ENCODE measurements around the gene ING1.
"Not testable (repeated sequence)": the region's sequence is repeated elsewhere in the genome, so short reads cannot be mapped to it uniquely, and the experiment has no call there.

ING1 gene

GRCh38 chr13:110713642-110713952 lies at the start of gene ING1:
ING1 (plus strand) TSS chr13:110713700; CDS start chr13:110714150, 450 bp downstream.
- H3K4me1 Mint-ChIP-seq: peaks cover 19% of the 10 kb centered on the region
- peak within 1 kb of the TSS; percentile 96 for H3K27ac Mint-ChIP-seq
- H3K36me3 Mint-ChIP-seq: no peaks in the 10 kb centered on the region

DNA sequence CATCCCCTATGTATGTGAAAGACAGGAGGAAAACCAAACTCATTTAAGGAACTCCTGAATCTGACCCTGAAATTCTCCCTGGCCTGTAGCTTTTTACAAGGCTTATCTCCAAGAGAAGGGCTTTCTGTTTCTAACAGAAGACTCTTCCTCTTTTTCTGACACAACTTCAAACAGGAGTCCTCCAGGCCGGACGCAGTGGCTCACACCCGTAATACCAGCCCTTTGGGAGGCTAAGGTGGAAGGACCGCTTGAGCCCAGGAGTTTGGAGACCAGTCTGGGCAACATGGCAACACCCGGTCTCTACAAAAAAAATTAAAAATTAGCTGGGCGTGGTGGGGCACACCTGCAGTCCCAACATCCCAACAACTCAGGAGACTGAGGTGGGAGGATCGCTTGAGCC lies 49.5 kb upstream of the ING1 start:
- ATAC-seq (ENCODE audit: low read depth): no peak
- H3K4me3 Mint-ChIP-seq: no peak overlapping the region
- H3K4me1 Mint-ChIP-seq: peaks cover 35% of the 10 kb centered on the region
- H3K27me3 Mint-ChIP-seq: no peaks in the 10 kb centered on the region
- H3K27ac Mint-ChIP-seq: no peak overlapping the region
- H3K36me3 Mint-ChIP-seq: peaks cover 29% of the 10 kb centered on the region
- DNase-seq (ENCODE audit: low spot score in 2 of 2): no peak
- peaks cover 2% of the 10 kb centered on the region for H3K9me3 Mint-ChIP-seq

More at GRCh38 chr13:110713642-110713952, at the start of gene ING1:
- Mint-ChIP-seq H3K4me3 (peak within 1 kb of the TSS; percentile 100), H3K27me3 (no peaks in the 10 kb centered on the region), H3K9me3 (no peaks in the 10 kb centered on the region)
- no peak for DNase-seq (ENCODE audit: low spot score in 2 of 2)
- no peak for ATAC-seq (ENCODE audit: low read depth)

DNA sequence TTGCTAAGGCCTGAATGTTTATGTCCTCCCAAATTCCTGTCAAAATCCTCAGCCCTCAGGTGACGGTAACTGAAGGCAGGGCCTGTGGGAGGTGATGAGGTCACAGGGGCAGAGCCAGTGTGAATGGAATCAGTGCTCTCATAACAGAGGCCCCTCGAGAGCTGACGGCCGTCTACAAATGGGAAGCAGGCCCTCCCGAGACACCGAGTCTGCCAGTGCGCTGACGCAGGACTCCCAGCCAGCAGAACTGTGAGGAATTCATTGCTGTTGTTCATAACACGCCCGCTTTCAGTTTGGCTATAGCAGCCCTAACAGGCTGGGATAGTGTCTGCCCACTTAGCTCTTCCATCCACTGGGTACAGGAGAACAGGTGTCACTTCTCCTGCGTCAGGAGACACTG lies 48.8 kb upstream of the ING1 start:
- Mint-ChIP-seq H3K27ac (peak overlapping the region; percentile 90), H3K36me3 (peaks cover 29% of the 10 kb centered on the region), H3K27me3 (no peaks in the 10 kb centered on the region), H3K4me3 (no peak overlapping the region), H3K4me1 (peaks cover 32% of the 10 kb centered on the region), H3K9me3 (peaks cover 2% of the 10 kb centered on the region)
- no peak for ATAC-seq (ENCODE audit: low read depth)
- DNase-seq (ENCODE audit: low spot score in 2 of 2): no peak

GRCh38 chr13:110665491-110666254 lies 47.8 kb upstream of the ING1 start:
- peaks cover 29% of the 10 kb centered on the region for H3K4me1 Mint-ChIP-seq
- H3K27me3 Mint-ChIP-seq: no peaks in the 10 kb centered on the region
- H3K4me3 Mint-ChIP-seq: peak overlapping the region; percentile 32
- DNase-seq (ENCODE audit: low spot score in 2 of 2) (peak in 1 of 2 donors; percentile 28), ATAC-seq (ENCODE audit: low read depth) (peak; percentile 98)
- H3K36me3 Mint-ChIP-seq: peaks cover 32% of the 10 kb centered on the region
- no peaks in the 10 kb centered on the region for H3K9me3 Mint-ChIP-seq
- peak overlapping the region; percentile 90 for H3K27ac Mint-ChIP-seq

GRCh38 chr13:110666255-110666533 lies 47.3 kb upstream of the ING1 start:
- no peak overlapping the region for H3K4me3 Mint-ChIP-seq
- H3K4me1 Mint-ChIP-seq: peaks cover 33% of the 10 kb centered on the region
- no peaks in the 10 kb centered on the region for H3K9me3 Mint-ChIP-seq
- H3K36me3 Mint-ChIP-seq: peaks cover 35% of the 10 kb centered on the region
- no peak for DNase-seq (ENCODE audit: low spot score in 2 of 2)
- ATAC-seq (ENCODE audit: low read depth): no peak
- peak overlapping the region; percentile 90 for H3K27ac Mint-ChIP-seq
- no peaks in the 10 kb centered on the region for H3K27me3 Mint-ChIP-seq

DNA sequence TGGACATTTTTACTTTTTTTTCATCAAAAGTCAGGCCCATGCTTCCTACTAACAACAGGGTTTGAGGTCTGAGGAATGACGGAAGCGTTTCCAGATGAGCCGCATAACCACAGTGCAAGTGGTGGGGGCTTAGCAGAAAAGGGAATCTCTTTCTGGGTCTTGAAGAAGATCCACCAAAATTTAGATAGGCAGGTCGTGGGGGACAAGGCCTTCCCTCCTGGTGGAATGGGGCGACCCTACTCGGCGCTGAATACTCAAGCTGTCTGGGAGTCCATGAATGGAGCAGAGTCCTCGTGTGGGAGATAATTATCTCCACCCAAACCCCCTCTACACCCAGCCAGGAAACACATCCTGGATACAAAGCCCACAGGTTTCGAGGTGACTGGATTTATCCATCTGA lies 44.5 kb upstream of the ING1 start:
- ATAC-seq (ENCODE audit: low read depth) (no peak), DNase-seq (ENCODE audit: low spot score in 2 of 2) (no peak)
- H3K4me1 Mint-ChIP-seq: peaks cover 32% of the 10 kb centered on the region
- no peak overlapping the region for H3K4me3 Mint-ChIP-seq
- H3K36me3 Mint-ChIP-seq: peaks cover 29% of the 10 kb centered on the region
- H3K27me3 Mint-ChIP-seq: no peaks in the 10 kb centered on the region
- no peak overlapping the region for H3K27ac Mint-ChIP-seq
- peaks cover 2% of the 10 kb centered on the region for H3K9me3 Mint-ChIP-seq

GRCh38 chr13:110669814-110670213 lies 43.7 kb upstream of the ING1 start:
- not testable (repeated sequence) for H3K27ac Mint-ChIP-seq; ATAC-seq (ENCODE audit: low read depth); H3K4me3 Mint-ChIP-seq; H3K27me3 Mint-ChIP-seq; H3K9me3 Mint-ChIP-seq; DNase-seq (ENCODE audit: low spot score in 2 of 2)
- Mint-ChIP-seq H3K4me1 (peaks cover 38% of the 10 kb centered on the region), H3K36me3 (peaks cover 34% of the 10 kb centered on the region)

DNA sequence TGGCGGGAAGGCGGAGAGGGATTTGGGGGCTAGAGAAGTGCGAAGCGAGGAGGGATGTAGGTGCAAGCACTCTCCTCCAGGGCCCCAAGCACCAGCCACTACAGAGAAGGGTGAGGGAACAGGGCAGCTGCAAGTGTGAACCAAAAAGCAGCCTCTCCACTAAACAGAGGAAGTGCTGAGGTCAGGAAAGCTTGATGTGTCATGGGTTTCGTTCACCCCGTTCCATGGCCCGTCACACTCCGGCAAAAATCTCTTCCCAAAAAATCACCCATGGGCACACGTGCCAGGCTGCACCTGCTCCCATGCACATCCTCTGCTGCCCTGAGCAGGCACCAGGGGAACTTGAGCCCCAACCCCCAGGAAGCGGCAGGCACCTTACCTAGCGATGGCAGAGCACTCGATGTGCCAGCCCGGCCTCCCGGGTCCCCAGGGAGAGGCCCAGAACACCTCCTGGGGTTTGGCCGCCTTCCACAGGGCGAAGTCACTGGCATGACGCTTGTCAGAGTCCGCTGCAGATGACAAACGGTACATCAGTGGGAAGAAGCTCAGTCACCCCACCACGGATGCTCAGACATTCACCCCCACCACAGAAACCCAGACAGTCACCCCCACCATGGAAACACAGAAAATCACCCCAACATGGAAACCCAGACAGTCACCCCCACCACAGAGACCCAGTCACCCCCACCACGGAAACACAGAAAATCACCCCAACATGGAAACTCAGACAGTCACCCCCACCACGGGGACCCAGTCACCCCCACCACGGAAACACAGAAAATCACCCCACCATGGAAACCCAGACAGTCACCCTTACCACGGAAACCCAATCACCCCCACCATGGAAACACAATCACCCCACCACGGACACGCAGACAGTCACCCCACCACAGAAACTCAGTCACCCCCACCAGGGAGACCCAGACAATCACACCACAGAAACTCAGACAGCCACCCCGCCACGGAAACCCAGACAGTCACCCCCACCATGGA lies 36.6 kb upstream of the ING1 start:
- Mint-ChIP-seq H3K4me1 (peaks cover 57% of the 10 kb centered on the region), H3K27ac (peak overlapping the region; percentile 99), H3K27me3 (no peaks in the 10 kb centered on the region), H3K4me3 (peak overlapping the region; percentile 88), H3K36me3 (peaks cover 29% of the 10 kb centered on the region), H3K9me3 (no peaks in the 10 kb centered on the region)
- peak; percentile 49 to 63 for DNase-seq (ENCODE audit: low spot score in 2 of 2)
- ATAC-seq (ENCODE audit: low read depth): peak; percentile 68

- Mint-ChIP-seq H3K4me1 (peaks cover 52% of the 10 kb centered on the region), H3K27ac (peak overlapping the region; percentile 99), H3K4me3 (peak overlapping the region; percentile 50), H3K36me3 (peaks cover 26% of the 10 kb centered on the region), H3K9me3 (no peaks in the 10 kb centered on the region), H3K27me3 (no peaks in the 10 kb centered on the region)
- DNase-seq (ENCODE audit: low spot score in 2 of 2) (peak in 1 of 2 donors; percentile 27), ATAC-seq (ENCODE audit: low read depth) (no peak)
Observed at GRCh38 chr13:110677731-110678545, 35.6 kb upstream of the ING1 start.

GRCh38 chr13:110680852-110681251 lies 32.6 kb upstream of the ING1 start:
- DNase-seq (ENCODE audit: low spot score in 2 of 2) (peak; percentile 11 to 19), ATAC-seq (ENCODE audit: low read depth) (no peak)
- H3K9me3 Mint-ChIP-seq: no peaks in the 10 kb centered on the region
- no peaks in the 10 kb centered on the region for H3K27me3 Mint-ChIP-seq
- peaks cover 25% of the 10 kb centered on the region for H3K36me3 Mint-ChIP-seq
- peak overlapping the region; percentile 99 for H3K27ac Mint-ChIP-seq
- H3K4me3 Mint-ChIP-seq: no peak overlapping the region
- peaks cover 38% of the 10 kb centered on the region for H3K4me1 Mint-ChIP-seq

DNA sequence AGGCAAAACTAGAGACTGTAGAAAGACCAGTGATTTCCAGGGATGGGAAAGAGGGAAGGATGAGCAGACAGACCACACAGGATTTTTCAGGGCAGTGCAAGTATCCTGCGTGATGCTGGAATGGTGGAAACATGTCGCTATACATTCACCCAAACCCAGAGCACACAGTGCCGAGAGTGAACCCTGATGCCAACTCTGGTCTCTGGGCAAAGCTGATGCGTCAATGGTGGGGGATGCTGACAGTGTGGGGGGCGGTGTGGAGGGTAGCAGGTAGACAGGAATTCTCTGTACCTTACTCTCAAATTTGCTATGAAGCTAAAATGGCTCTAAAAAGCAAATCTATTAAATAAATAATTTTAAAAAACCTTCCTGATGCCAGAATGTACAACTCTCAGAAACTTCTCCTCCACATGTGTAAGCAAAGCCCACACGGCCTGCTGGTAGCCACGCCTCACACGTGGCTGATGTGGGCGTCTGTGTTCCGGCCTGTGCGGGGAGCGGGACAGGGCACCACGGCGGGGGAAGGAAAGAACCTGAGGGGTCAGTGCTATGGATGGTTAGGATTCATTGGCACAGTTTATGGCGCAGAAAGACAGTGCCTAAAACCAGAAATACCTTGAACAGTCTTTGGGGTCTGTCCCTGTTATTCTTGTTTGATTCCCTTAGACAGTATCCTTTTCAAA lies 31.5 kb upstream of the ING1 start:
- Mint-ChIP-seq H3K27ac (no peak overlapping the region), H3K4me1 (peaks cover 27% of the 10 kb centered on the region), H3K36me3 (peaks cover 27% of the 10 kb centered on the region), H3K9me3 (no peaks in the 10 kb centered on the region), H3K27me3 (no peaks in the 10 kb centered on the region), H3K4me3 (no peak overlapping the region)
- ATAC-seq (ENCODE audit: low read depth) (no peak), DNase-seq (ENCODE audit: low spot score in 2 of 2) (no peak)

DNA sequence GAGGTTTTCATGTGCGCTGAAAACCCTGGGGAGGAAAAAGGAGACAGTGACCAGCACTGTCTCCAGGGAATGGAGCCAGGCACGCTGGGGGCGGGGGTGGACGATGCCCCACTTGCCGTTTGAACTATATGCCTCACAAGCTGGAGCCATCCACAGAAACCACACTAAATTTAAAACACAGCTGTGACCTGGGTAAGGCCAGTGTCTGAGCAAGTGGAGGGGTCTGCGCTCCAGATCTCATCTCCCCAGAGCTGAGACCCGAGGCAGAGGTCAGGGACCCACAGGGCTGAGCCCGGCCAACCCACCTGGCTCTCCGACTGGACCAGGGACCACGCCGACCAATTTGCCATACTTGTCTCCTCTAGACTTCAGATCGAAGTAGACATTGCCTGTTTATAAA lies 30.8 kb upstream of the ING1 start:
- Mint-ChIP-seq H3K27ac (no peak overlapping the region), H3K36me3 (peaks cover 28% of the 10 kb centered on the region), H3K4me1 (peaks cover 21% of the 10 kb centered on the region), H3K9me3 (no peaks in the 10 kb centered on the region), H3K4me3 (no peak overlapping the region), H3K27me3 (no peaks in the 10 kb centered on the region)
- DNase-seq (ENCODE audit: low spot score in 2 of 2): no peak
- no peak for ATAC-seq (ENCODE audit: low read depth)

- DNase-seq (ENCODE audit: low spot score in 2 of 2): no peak
- Mint-ChIP-seq H3K4me1 (peaks cover 18% of the 10 kb centered on the region), H3K36me3 (peaks cover 26% of the 10 kb centered on the region), H3K27ac (no peak overlapping the region), H3K4me3 (no peak overlapping the region), H3K9me3 (no peaks in the 10 kb centered on the region), H3K27me3 (no peaks in the 10 kb centered on the region)
- ATAC-seq (ENCODE audit: low read depth): no peak
Observed at GRCh38 chr13:110683203-110683883, 30.2 kb upstream of the ING1 start.

Measured in memory B cell (primary cell).